Stimulated activated CD8-positive, alpha-beta memory T cell treated with anti-CD3 and anti-CD28 coated beads, Interleukin-7, amount 100 ng/mL, for 1 hour (primary cell): ENCODE data around the gene TMEM131.

Experiments
- DNase-seq, 2 donors: peaks; one replicate each; pipeline ENCODE4 v3.0.0-alpha.2; 2020; ENCODE audit warnings: low read depth in 2 of 2

Gene TMEM131

DNA sequence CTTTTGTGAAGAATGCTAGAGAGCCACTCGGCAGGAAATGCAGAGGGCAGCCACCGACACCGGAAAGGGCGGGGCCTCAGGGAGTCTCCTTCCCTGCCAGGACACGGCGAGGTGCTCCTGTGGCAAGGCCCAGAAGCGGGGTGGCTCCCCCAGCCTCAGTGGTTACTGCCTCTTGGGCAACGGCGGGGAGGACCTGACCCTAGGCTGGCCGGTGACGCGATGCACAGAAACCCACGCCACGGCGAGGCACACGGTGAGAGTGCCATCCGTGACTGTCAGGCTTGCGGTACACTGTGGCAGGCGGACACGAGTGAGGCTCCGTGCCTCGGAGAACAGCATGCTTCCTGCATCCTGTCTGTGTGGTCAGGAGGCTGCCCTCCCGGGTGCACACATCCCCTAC, 234.6 kb downstream of the TMEM131 start:
- DNase-seq, result no peak

GRCh38 chr2:97760480-97761049, 235.2 kb downstream of the TMEM131 start:
- DNase-seq, result no peak

DNA sequence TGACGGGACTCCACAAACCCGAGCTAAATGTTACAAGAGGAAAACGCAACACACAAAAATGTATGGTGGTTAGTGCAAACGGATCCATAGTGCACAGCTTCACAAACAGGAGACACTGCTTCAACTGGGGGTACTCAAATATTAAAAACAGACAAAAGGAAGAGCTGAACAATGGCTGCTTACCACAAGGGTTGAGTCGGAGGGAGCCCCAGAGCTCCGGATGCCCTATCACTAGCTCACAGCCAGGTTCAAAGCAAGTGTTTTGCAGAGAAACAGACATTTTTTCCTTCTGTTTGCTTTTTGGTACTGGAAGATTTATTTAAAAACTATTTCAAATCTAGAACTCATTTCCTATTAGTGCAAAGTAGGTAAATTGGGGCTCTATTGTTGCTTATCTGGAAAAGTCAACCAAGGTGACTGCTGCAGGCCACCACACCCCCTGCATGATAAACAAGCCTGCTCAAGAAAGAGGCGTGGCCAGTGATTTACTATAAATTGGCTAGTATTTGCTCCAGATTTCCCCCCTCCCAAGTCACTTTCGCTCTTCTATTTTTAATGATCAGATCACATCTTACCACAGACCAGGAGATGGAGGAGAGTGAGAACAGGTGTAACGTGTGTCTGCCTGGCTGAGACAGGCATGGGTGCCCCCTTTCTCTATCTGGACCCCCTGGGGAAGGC, 235.9 kb downstream of the TMEM131 start:
- DNase-seq, result no peak

DNA sequence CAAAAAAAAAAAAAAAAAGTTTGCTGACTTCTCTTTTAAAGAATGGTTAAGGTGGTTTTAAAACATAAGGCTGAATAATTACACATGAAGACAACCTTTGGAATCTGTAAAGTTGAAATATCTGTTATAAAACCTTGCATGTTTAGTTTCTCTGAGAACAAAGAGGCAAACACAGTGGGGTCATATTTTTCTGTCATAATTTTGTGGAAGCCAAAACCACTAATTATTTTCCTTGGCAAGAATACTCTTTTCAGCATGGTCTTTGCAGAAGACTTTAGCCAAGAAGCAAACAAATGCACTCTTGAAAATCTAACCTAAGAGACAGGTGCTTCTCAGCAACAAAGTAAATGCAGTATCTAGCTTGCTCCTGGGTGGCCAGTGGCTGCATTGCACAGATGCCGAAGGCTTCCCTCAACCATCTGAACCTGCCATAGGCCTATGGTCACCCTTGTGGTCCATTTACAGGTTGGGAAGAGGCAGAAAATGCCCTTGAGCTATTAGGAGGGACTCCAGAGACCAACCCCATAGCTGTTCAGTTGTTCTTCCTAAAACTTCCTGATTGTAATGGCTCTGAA, 237.5 kb downstream of the TMEM131 start:
- no peak for DNase-seq

DNA sequence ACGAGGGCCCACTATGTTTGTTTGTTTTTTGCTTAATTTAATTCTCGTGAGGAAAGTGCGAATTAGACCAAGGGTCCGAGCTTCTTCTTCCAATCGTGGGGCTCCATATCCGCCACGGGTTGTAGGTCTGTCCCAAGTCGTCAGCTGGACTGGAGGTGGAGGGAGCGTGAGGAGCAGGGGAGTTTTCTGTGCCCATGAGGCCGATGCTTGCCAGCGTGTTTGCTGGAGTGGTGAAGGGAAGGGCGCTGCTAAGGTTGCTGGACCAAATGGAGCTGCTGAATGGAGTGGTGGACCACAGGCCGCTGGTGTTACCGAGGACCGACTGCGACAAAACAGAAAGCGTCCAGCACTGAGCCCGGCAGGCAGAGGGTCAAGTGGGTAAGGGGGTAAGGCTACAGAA, 238.7 kb downstream of the TMEM131 start:
- DNase-seq, result no peak

GRCh38 chr2:97755491-97755890, 240.3 kb downstream of the TMEM131 start:
- no peak for DNase-seq

DNA sequence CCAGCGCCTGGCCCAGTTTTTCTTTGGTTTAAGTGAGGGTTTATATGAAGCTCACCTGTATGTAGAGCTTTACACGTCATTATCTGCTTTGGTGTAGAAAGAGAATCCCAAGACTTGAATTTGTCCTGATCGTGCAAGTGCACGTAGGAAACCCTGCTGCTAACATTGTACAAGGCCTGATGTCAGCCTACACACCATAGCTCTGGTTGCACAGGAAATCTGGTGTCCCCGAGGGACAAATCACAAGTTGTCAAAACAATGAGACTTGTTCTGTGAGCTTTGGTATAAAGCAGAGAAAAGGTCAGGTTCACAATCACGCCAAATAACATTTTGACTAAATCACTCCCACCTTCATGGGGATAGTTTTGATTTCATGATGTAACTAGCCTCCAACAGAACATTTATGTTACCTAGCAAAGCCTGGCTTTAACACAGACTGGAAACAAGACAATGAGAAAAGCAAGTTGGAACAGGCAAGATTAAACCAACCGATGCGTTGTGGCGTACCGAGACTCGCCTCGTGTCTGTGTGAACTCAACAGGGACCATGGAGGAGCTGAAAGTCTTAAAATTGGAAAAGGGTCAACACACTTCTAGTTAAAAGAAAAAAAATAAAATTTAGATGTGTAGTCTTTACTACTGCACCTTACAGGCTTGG, 240.9 kb downstream of the TMEM131 start:
- no peak for DNase-seq

DNA sequence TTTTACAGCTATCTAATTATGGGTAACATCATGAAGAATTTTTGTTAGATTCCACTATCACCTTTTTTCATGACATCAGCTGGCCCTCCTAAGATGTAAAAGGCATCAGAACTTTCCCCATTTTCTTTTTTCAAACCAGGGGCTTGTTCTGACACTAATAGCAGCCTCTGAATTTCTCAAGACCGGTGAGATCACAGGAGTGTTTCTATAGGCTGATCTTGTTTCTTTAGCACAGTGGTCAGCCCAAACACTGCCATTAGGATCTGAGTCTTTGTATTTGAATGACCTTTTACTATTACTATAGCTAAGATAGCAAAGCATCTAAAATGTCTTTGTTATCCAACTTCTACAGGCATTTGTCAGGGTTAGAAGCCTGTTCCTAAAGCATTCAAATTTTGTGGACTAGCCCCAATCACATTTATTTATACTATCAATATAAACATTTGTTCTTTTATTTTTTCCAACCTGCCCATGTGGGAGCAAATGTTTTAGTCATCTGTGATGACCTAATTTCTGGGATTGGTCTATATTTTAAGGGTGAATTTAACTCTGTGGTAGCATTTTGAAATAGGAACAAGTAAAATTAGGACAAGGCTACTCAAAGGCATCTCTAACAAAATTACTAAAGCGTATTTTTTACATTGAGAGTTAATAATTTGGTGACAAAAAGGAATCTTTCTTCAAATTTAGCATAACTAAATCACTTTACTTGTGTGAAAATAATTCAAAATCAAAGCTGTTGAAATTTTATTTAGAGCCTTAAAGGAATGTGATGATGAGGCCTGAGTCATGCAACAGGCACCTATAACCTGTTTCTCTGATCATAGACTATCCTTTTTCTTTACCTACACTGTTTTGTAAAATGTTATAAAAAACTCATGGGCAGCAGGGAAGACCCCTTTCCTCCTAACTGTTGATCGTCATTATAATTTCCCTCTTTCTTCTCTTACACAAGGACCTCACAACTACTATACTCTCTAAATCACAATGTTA, 243.1 kb downstream of the TMEM131 start:
- DNase-seq, result no peak

GRCh38 chr2:97751752-97752151, 244.0 kb downstream of the TMEM131 start:
- no peak for DNase-seq

GRCh38 chr2:97750017-97750416, 245.7 kb downstream of the TMEM131 start:
- DNase-seq, result no peak

- no peak for DNase-seq
Measured at GRCh38 chr2:97749581-97749980, 246.2 kb downstream of the TMEM131 start.

GRCh38 chr2:97747716-97748115, 248.0 kb downstream of the TMEM131 start:
- DNase-seq, result no peak

- no peak for DNase-seq
Measured at GRCh38 chr2:97747285-97747684, 248.5 kb downstream of the TMEM131 start.

DNA sequence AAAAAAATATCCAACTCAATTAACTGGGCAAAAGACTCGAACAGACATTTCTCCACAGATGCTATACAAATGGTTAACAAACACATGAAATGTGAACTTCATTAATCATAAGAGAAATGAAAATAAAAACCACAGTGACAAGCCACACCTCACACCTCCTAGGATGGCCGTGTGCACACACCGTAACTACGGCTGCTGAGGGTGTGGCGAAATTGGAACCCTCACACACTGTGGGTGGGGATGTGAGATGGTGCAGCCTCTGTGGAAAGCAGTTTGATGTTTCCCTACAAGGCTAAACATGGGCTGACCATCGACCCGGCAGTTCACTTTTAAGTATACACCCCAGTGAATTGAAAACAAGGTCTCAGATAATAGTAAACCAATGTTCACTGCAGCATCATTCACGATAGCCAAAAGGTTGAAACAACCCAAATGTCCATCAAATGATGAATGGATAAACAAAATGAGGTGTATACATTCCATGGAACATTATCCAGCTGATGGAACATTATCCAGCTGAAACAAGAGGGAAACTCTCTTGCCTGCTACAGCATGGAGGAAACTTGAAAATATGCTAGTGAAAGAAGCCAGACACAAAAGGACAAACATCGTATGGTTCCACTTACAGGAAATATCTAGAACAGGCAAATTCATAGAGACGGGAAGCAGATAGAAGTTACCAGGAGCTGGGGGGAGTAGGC, 250.1 kb downstream of the TMEM131 start:
- DNase-seq, result peak in 1 of 2 donors; percentile 27

DNA sequence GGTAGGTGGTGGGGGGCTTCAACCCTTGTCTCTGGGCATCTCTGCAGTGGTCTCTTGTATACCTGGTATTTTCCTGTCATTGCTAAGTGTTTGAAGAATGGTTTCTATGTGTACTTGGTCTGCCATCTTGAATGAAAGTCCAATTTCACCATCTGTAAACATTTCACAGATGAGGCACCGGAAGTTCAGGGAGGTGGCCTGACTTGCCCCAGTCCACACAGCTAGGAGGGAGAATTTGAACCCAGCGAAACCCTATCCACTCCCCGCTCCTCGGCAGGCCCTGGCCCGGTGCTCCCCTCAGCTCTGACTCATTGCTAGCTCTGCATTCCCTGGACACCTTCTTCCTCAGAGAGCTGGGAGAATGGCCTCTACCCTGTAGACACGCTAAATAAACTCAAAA, 251.8 kb downstream of the TMEM131 start:
- DNase-seq, result no peak

DNA sequence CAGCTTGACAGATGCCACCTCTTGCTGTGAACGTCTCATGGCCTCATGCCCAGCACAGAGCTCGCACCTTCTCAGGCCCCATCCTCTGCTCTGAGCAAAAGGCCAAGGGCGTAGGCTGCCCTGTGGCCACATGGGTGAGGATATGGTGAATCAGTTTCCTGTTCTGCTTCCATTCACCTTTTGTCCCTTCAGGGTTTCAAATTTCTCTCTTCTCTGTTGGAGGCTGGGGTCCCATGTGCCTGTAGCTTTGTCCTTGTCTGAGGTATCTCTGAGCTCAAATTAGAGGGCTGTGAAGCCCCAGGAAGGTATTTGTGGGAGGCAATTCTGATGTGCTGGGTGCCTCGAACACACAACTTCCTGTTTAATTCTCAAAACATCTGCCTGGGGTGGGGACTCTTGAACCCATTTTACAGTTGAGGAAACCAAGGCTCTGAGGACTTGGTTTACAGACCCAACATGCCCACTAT, 253.3 kb downstream of the TMEM131 start:
- no peak for DNase-seq

DNA sequence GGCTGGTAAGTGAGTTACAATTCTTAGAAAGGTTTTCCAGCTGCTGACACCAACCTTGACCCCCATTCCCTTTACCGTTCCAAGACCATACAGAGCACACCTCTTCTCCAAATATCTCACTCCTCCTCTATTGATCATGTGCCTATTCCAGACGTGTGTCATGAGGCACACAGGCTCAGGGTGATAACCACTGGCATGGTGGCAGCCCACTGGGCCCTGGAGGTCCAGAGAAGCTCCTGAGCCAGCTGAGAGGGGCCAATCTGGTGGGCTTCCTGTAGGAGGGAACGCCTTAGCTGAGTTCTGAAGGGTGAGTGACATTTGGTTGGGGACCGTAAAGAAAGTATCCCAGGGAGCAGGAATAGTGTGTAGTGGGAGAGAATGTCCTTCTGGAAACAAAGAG, 254.1 kb downstream of the TMEM131 start:
- DNase-seq, result no peak

- DNase-seq, result no peak
Measured at GRCh38 chr2:97741251-97741650, 254.5 kb downstream of the TMEM131 start.

DNA sequence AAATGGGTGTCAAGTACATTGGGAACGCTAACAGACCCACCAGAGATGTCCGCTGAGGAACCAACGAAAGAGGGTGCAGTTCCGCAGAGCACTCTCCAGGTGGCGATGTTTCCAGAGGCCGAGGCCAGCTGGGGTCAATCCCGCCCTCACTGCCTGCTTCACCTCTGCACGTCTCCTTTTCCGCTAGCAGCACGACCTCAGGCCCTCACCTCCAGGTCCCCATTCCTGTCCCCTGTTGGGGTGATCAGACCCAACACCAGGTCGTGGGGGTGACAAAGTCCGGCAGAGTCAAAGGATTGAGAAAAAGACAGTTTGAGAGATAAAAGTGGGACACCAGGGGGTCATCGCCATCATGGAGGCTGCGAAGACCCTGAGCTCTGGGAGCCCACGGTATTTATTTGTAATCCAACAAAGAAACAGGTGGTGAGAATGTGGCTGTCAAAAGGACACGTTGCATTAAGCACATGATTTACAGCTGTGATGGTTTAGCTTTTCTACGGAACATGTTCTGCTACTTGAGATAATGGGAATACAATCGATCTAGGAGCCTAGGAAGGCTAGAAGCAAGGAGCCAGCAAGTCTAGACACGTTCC, 255.1 kb downstream of the TMEM131 start:
- DNase-seq, result no peak

DNA sequence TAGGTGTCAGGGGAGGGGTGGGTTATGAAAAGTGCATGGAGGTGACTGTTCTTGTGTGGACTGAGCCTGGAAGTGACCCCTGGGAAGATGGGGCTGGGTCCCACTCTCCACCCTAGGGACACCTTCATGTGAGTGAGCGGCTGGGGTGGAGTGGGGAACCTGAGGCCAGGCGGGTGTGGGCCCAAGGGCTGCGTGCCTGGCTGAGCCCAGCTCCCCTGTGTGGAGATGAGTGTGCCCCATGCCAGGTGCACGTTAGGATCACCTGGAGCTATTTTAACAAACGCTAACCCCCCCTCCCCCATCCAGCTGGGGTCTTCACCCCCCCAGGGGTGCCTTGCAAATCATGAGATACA, 255.9 kb downstream of the TMEM131 start:
- no peak for DNase-seq
